WERI-Rb-1 (cell line): ENCODE data around the gene BAZ2A.
A peak's percentile ranks its signal among the peaks of the same experiment; 100 is the strongest.

Experiments used
- DNase-seq: peaks from one replicate; pipeline ENCODE4 v3.0.0-alpha.2; 2020
- H3K27ac ChIP-seq: fragments of 250-450 bp; sonication (Bioruptor Pico); 2 replicates; pipeline ENCODE4 v1.5.1; 2020; ENCODE audit warnings: mild to moderate bottlenecking, moderate library complexity
- H3K27me3 ChIP-seq: fragments of 250-450 bp; sonication (Bioruptor Pico); 2 replicates; pipeline ENCODE4 v1.5.1; 2021; ENCODE audit warnings: mild to moderate bottlenecking, low read depth, moderate library complexity; ENCODE audit not compliant: insufficient read depth, severe bottlenecking
- H3K36me3 ChIP-seq: fragments of 250-450 bp; sonication (Bioruptor Pico); 2 replicates; pipeline ENCODE4 v1.5.1; 2020; ENCODE audit warnings: mild to moderate bottlenecking, moderate library complexity
- H3K4me3 ChIP-seq: 2 replicates; pipeline ENCODE4 v1.5.1; 2011; ENCODE audit warnings: low read depth, mild to moderate bottlenecking, control low read depth, low read length
- H3K9me3 ChIP-seq: fragments of 250-450 bp; sonication (Bioruptor Pico); 2 replicates; pipeline ENCODE4 v1.5.1; 2021; ENCODE audit warnings: mild to moderate bottlenecking, moderate library complexity; ENCODE audit not compliant: severe bottlenecking
- TF ChIP-seq, protein P1 (sequence below): IDR thresholded peaks from 2 replicates; pipeline ENCODE4 v1.5.1; 2011; ENCODE audit warnings: low read depth, mild to moderate bottlenecking, control low read depth, inconsistent platforms, low read length

Gene BAZ2A

DNA sequence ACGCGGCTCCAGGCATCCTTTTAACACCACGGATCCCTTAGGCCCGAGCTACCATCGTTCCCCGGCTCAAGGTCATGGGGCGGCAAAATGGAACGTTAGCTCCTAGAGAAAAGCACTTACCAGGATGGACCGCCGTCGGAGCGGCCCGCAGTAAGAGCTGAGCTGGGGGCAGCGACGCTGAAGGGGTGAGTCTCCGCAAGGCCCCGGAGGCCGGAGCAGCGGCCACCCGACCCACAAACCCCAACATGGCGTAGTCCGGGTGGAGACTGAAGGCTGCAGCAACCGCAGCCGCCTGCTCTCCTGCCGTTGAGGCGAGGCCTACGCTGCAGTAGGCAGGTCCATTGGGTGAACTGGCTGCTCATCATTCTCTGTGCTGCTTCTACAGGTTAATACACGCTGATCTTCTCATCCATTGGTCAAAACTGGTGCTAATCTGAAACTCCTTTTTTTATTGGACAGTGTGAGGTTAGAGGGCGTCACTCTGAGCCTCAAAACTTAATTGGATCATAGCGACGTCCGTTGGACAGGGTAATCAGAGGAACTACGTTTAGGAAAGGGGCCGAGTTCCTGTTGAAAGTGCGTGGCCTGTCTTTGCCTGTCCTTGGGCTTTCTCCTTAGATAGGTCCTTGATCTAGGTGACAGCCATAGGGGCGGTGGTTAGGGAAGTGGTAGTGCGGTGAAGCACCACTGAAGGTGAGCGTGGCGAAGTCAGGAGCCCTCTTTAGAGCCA lies 15.8 kb upstream of the BAZ2A start, which contains the start of gene ATP5F1B:
Gene ATP5F1B (minus strand): TSS at position 268 of the 730 bp plus-strand sequence. CDS start 21 bp downstream, at position 247.
- DNase-seq: peak; percentile 97
- Histone ChIP-seq H3K36me3 (peaks cover 47% of the 10 kb centered on the region), H3K9me3 (no peaks in the 10 kb centered on the region), H3K27me3 (no peaks in the 10 kb centered on the region), H3K4me3 (peak within 1 kb of the TSS; percentile 99), H3K27ac (peak within 1 kb of the TSS; percentile 90)
- TF ChIP-seq, protein P1, sequence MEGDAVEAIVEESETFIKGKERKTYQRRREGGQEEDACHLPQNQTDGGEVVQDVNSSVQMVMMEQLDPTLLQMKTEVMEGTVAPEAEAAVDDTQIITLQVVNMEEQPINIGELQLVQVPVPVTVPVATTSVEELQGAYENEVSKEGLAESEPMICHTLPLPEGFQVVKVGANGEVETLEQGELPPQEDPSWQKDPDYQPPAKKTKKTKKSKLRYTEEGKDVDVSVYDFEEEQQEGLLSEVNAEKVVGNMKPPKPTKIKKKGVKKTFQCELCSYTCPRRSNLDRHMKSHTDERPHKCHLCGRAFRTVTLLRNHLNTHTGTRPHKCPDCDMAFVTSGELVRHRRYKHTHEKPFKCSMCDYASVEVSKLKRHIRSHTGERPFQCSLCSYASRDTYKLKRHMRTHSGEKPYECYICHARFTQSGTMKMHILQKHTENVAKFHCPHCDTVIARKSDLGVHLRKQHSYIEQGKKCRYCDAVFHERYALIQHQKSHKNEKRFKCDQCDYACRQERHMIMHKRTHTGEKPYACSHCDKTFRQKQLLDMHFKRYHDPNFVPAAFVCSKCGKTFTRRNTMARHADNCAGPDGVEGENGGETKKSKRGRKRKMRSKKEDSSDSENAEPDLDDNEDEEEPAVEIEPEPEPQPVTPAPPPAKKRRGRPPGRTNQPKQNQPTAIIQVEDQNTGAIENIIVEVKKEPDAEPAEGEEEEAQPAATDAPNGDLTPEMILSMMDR: no peak

GRCh38 chr12:56645201-56645716 lies 15.1 kb upstream of the BAZ2A start:
- no peak for DNase-seq
- H3K4me3 ChIP-seq: peak overlapping the region; percentile 99
- peaks cover 53% of the 10 kb centered on the region for H3K36me3 ChIP-seq
- TF ChIP-seq, protein P1: no peak
- no peaks in the 10 kb centered on the region for H3K9me3 ChIP-seq
- no peaks in the 10 kb centered on the region for H3K27me3 ChIP-seq
- H3K27ac ChIP-seq: peak overlapping the region; percentile 90

DNA sequence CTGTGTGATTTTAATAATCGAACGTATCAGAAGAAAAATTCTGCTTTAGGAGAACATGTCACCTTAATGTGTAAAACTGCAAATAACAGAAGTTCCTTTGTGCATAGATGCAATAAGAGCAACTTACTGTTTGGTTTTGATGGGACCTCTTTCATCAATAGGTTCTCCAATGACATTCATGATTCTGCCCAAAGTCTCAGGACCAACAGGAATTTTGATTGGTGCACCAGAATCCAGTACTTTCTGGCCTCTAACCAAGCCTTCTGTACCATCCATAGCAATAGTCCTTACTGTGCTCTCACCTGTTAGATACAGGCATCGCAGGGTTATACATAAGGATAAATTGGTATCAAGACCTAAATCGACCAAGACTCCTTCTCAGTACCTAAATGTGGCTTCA lies 14.5 kb upstream of the BAZ2A start:
- Histone ChIP-seq H3K27me3 (no peaks in the 10 kb centered on the region), H3K36me3 (peaks cover 59% of the 10 kb centered on the region), H3K4me3 (peak overlapping the region; percentile 99), H3K27ac (peak overlapping the region; percentile 90), H3K9me3 (no peaks in the 10 kb centered on the region)
- TF ChIP-seq, protein P1: no peak
- DNase-seq: no peak

GRCh38 chr12:56641219-56641618 lies 11.1 kb upstream of the BAZ2A start:
- TF ChIP-seq, protein P1: no peak
- no peak overlapping the region for H3K27ac ChIP-seq
- no peaks in the 10 kb centered on the region for H3K9me3 ChIP-seq
- H3K36me3 ChIP-seq: peaks cover 84% of the 10 kb centered on the region
- H3K4me3 ChIP-seq: no peak overlapping the region
- no peak for DNase-seq
- H3K27me3 ChIP-seq: no peaks in the 10 kb centered on the region

- TF ChIP-seq, protein P1: no peak
- no peaks in the 10 kb centered on the region for H3K27me3 ChIP-seq
- H3K27ac ChIP-seq: peak overlapping the region; percentile 50
- H3K4me3 ChIP-seq: no peak overlapping the region
- no peaks in the 10 kb centered on the region for H3K9me3 ChIP-seq
- DNase-seq: no peak
- H3K36me3 ChIP-seq: peaks cover 53% of the 10 kb centered on the region
These were observed 7.5 kb upstream of the BAZ2A start for GRCh38 chr12:56637621-56638020.
